Uterus (tissue), 4 donors: Measurements from ENCODE around the gene GADD45G. TPM values are rescaled to one million over a fixed set of nuclear protein-coding genes. Genes with fewer than 3 reads are reported as not detected.

ENCODE experiments used
- DNase-seq, 2 donors: peaks; one replicate each; pipeline ENCODE4 v3.0.0-alpha.2; 2019 to 2020
- H3K27ac ChIP-seq, 2 donors: fragments of 200-600 bp; sonication (generic); 1 replicate in 1 of 2; 2 replicates in 1 of 2; pipeline ENCODE4 v1.5.1; 2016 to 2018
- H3K27me3 ChIP-seq, 2 donors: fragments of 200-600 bp; sonication (generic); one replicate each; pipeline ENCODE4 v1.5.1; 2018 to 2019; ENCODE audit warnings: control low read depth in 1 of 2
- H3K36me3 ChIP-seq, 2 donors: fragments of 200-600 bp; sonication (generic); one replicate each; pipeline ENCODE4 v1.5.1; 2019; ENCODE audit warnings: control low read depth in 1 of 2
- H3K4me1 ChIP-seq, 2 donors: fragments of 200-600 bp; sonication (generic); one replicate each; pipeline ENCODE4 v1.5.1; 2018 to 2019; ENCODE audit warnings: control low read depth in 1 of 2
- H3K4me3 ChIP-seq, 2 donors: fragments of 200-600 bp; sonication (generic); 1 replicate in 1 of 2; 2 replicates in 1 of 2; pipeline ENCODE4 v1.5.1; 2018 to 2019; ENCODE audit warnings: mild to moderate bottlenecking in 1 of 2
- H3K9me3 ChIP-seq, 2 donors: fragments of 200-600 bp; sonication (generic); one replicate each; pipeline ENCODE4 v1.5.1; 2019; ENCODE audit warnings: control low read depth in 1 of 2
- CTCF ChIP-seq, 4 experiments: fragments of 200-600 bp in 2 of 4; fragments of 450-650 bp in 2 of 4; sonication (generic) in 2 of 4; IDR thresholded peaks; one replicate each; pipeline ENCODE4 v1.5.1; 2016 to 2019; ENCODE audit warnings: antibody characterized with exemption in 4 of 4, mild to moderate bottlenecking in 2 of 4, moderate library complexity in 1 of 4
- POLR2A ChIP-seq, 2 donors: fragments of 450-650 bp; IDR thresholded peaks; one replicate each; pipeline ENCODE4 v1.6.1; 2016; ENCODE audit warnings: antibody characterized with exemption in 2 of 2, mild to moderate bottlenecking in 1 of 2, moderate library complexity in 1 of 2
- intact Hi-C: fragments of 100-400 bp; cut with DNase I; formaldehyde crosslinking; loops from one replicate; pipeline ENCODE4 v1.15.1; 2023; ENCODE audit warnings: low total_unique reads
- total RNA-seq, 4 donors: library from RNA; depleted of rRNA in 3 of 4; stranded (reverse); fragments of >200 nt in 3 of 4; gene quantifications; one replicate each; pipeline versions ENCODE4 v1.1.0 to v1.2.4, GENCODE V29; 2014 to 2023
- donor health status: DM: yes; HTN: yes; CAD: no.

GADD45G gene
- total RNA-seq = 10 to 100 TPM in 3 of 4 donors, under 1 TPM in 1; 0.88 to 91.2 (median 15.3) TPM

- intact Hi-C loops = loop anchor here (10.0 kb wide), 1 partner anchor 50 kb away; no protein-coding TSS in a partner anchor
- peak; percentile 93 to 95 for DNase-seq
- no peaks in the 10 kb centered on the region for H3K36me3 ChIP-seq
- peak; percentile 91 to 98 for TF ChIP-seq POLR2A (IDR thresholded peaks at IDR 0.05)
- peak in 3 of 4 experiments; percentile 9 to 19 (median 19) for TF ChIP-seq CTCF (IDR thresholded peaks at IDR 0.05)
- no peaks in the 10 kb centered on the region for H3K27me3 ChIP-seq
- peak within 1 kb of the TSS; percentile 60 to 86 for H3K4me3 ChIP-seq
- H3K9me3 ChIP-seq = no peaks in the 10 kb centered on the region
- peak within 1 kb of the TSS; percentile 91 to 92 for H3K27ac ChIP-seq
- H3K4me1 ChIP-seq = peaks cover 0 to 10% of the 10 kb centered on the region in 2 donors
These were observed at the start of gene GADD45G for GRCh38 chr9:89604729-89605464. Gene GADD45G, plus strand, starts transcription at chr9:89605012. Its CDS starts 110 bp downstream, at chr9:89605122.

- no peak overlapping the region for H3K4me3 ChIP-seq
- intact Hi-C loops = no loop called here
- no peaks in the 10 kb centered on the region for H3K4me1 ChIP-seq
- H3K27ac ChIP-seq = no peak overlapping the region
- no peaks in the 10 kb centered on the region for H3K9me3 ChIP-seq
- TF ChIP-seq POLR2A (IDR thresholded peaks at IDR 0.05) = no peak
- TF ChIP-seq CTCF (IDR thresholded peaks at IDR 0.05) = no peak
- no peak for DNase-seq
- H3K27me3 ChIP-seq = no peaks in the 10 kb centered on the region
- no peaks in the 10 kb centered on the region for H3K36me3 ChIP-seq
These were observed 49.8 kb upstream of the GADD45G start for GRCh38 chr9:89555036-89555415.

GRCh38 chr9:89555451-89556375 lies 49.1 kb upstream of the GADD45G start:
- Histone ChIP-seq H3K36me3 (no peaks in the 10 kb centered on the region), H3K9me3 (no peaks in the 10 kb centered on the region), H3K4me1 (no peaks in the 10 kb centered on the region), H3K4me3 (no peak overlapping the region), H3K27ac (no peak overlapping the region), H3K27me3 (no peaks in the 10 kb centered on the region)
- TF ChIP-seq POLR2A (IDR thresholded peaks at IDR 0.05) = no peak
- intact Hi-C loops = no loop called here
- no peak for DNase-seq

GRCh38 chr9:89558196-89558899 lies 46.5 kb upstream of the GADD45G start:
- Histone ChIP-seq H3K27ac (no peak overlapping the region), H3K9me3 (no peaks in the 10 kb centered on the region), H3K4me3 (no peak overlapping the region), H3K27me3 (no peaks in the 10 kb centered on the region), H3K36me3 (no peaks in the 10 kb centered on the region), H3K4me1 (no peaks in the 10 kb centered on the region)
- DNase-seq = no peak
- TF ChIP-seq POLR2A (IDR thresholded peaks at IDR 0.05) = no peak
- TF ChIP-seq CTCF (IDR thresholded peaks at IDR 0.05) = no peak
- intact Hi-C loops = no loop called here

- no peaks in the 10 kb centered on the region for H3K36me3 ChIP-seq
- H3K27ac ChIP-seq = no peak overlapping the region
- TF ChIP-seq CTCF (IDR thresholded peaks at IDR 0.05) (no peak), POLR2A (IDR thresholded peaks at IDR 0.05) (no peak)
- no peaks in the 10 kb centered on the region for H3K27me3 ChIP-seq
- H3K4me3 ChIP-seq = no peak overlapping the region
- no peaks in the 10 kb centered on the region for H3K9me3 ChIP-seq
- no peak for DNase-seq
- intact Hi-C loops = no loop called here
- no peaks in the 10 kb centered on the region for H3K4me1 ChIP-seq
These were observed 45.9 kb upstream of the GADD45G start for GRCh38 chr9:89558948-89559347.
